ENCODE data around the gene CYP46A1. TPM values are rescaled to one million over a fixed set of nuclear protein-coding genes. Genes with fewer than 3 reads are reported as not detected.

Gene CYP46A1
- total RNA-seq, 1 experiment from 2014 or later = 0.36 TPM

DNA sequence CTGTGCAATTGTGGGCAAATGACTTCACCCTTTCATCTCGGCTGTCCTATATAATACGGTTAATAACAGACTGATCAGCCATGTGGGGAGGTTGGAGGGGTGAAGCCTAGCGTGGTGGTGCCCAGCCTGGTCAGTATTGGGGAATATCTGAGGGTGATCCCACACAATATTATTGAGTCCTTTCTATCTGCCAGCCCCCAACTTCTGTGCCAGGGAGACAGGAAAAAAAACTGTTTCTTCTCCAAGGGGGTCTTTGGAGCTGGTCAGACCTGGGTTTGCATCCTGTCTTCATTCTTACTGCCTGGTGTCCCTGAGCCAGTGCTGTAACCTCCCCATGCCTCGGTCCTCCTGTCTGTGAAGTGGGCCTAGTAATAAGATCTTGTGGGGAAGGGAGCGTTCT lies 6.5 kb downstream of the CYP46A1 start:
- intact Hi-C loops (cut with micrococcal nuclease; ENCODE audit: unreplicated experiment) (no loop called here), in situ Hi-C loops (cut with HindIII; ENCODE audit: low pct_unique_long_range_greater_than_20kb, low sequenced_read_pairs) (no loop called here)
- Histone ChIP-seq H3K27me3 (ENCODE audit: control insufficient read depth, insufficient read depth, low read length) (peaks cover 2% of the 10 kb centered on the region), H3K4me1 (ENCODE audit: control insufficient read depth, insufficient read depth, low read length) (no peaks in the 10 kb centered on the region), H3K4me3 (ENCODE audit: low read depth in 2 of 2, low read length in 2 of 2) (no peak overlapping the region), H3K36me3 (ENCODE audit: control insufficient read depth, insufficient read depth, low read length) (no peaks in the 10 kb centered on the region), H3K27ac (ENCODE audit: low read length) (no peak overlapping the region), H3K9me3 (ENCODE audit: control insufficient read depth, insufficient read depth, low read depth, low read length) (no peaks in the 10 kb centered on the region)
- DNase-seq (ENCODE audit: low read depth, low spot score) (no peak), ATAC-seq (no peak)
- ChIA-PET POLR2A (no interaction called here), CTCF (no interaction called here)
- TF ChIP-seq, protein P1, sequence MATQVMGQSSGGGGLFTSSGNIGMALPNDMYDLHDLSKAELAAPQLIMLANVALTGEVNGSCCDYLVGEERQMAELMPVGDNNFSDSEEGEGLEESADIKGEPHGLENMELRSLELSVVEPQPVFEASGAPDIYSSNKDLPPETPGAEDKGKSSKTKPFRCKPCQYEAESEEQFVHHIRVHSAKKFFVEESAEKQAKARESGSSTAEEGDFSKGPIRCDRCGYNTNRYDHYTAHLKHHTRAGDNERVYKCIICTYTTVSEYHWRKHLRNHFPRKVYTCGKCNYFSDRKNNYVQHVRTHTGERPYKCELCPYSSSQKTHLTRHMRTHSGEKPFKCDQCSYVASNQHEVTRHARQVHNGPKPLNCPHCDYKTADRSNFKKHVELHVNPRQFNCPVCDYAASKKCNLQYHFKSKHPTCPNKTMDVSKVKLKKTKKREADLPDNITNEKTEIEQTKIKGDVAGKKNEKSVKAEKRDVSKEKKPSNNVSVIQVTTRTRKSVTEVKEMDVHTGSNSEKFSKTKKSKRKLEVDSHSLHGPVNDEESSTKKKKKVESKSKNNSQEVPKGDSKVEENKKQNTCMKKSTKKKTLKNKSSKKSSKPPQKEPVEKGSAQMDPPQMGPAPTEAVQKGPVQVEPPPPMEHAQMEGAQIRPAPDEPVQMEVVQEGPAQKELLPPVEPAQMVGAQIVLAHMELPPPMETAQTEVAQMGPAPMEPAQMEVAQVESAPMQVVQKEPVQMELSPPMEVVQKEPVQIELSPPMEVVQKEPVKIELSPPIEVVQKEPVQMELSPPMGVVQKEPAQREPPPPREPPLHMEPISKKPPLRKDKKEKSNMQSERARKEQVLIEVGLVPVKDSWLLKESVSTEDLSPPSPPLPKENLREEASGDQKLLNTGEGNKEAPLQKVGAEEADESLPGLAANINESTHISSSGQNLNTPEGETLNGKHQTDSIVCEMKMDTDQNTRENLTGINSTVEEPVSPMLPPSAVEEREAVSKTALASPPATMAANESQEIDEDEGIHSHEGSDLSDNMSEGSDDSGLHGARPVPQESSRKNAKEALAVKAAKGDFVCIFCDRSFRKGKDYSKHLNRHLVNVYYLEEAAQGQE (IDR thresholded peaks at IDR 0.05; ENCODE audit: insufficient read depth in 1 of 2, low read depth in 2 of 2, low read length in 1 of 2) = no peak
- TF ChIP-seq POLR2AphosphoS5 (IDR thresholded peaks at IDR 0.05; ENCODE audit: low read depth, low read length) = no peak
- no peak for TF ChIP-seq TCF7L2 (IDR thresholded peaks at IDR 0.05; ENCODE audit: low read depth, low read length)
- TF ChIP-seq SIN3A (IDR thresholded peaks at IDR 0.05; ENCODE audit: borderline replicate concordance, insufficient read depth, low read depth, low read length) = no peak
- TF ChIP-seq, protein P2, sequence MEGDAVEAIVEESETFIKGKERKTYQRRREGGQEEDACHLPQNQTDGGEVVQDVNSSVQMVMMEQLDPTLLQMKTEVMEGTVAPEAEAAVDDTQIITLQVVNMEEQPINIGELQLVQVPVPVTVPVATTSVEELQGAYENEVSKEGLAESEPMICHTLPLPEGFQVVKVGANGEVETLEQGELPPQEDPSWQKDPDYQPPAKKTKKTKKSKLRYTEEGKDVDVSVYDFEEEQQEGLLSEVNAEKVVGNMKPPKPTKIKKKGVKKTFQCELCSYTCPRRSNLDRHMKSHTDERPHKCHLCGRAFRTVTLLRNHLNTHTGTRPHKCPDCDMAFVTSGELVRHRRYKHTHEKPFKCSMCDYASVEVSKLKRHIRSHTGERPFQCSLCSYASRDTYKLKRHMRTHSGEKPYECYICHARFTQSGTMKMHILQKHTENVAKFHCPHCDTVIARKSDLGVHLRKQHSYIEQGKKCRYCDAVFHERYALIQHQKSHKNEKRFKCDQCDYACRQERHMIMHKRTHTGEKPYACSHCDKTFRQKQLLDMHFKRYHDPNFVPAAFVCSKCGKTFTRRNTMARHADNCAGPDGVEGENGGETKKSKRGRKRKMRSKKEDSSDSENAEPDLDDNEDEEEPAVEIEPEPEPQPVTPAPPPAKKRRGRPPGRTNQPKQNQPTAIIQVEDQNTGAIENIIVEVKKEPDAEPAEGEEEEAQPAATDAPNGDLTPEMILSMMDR (IDR thresholded peaks at IDR 0.05) = no peak
- no TSS peak for BruUV-seq (replicated peaks)

DNA sequence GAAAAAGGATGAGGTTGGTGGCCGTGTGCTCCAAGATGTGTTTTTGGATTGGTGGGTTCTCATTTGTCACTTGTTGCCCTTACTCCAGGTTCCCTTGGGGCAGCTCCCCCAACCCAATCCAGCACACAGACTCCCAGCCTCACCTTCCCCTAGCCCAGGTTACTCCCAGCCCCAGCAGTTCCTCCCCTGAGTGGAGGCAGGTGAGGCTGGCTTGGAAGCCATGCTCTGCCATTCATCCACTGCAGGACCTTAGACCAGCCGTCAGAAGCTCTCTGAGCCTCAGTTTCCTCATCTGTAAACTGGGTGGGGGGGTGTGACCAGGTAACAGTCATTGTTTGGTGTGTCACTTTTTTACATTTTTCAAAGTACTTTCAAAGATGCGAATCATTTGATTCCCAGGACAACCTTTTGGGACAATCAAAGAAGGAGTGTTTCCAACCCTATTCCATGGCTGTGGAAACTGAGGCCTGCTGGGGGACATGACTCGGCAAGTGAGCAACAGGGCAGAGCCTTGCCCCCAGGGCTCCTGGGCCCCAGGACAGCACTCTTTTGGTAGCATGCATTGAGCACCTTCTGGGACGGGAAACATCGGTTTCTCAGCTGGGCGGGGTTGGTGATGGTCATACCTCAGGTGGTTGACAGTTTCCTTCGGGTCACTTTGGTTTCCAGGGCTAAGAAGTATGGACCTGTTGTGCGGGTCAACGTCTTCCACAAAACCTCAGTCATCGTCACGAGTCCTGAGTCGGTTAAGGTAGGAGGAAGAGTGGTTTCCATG lies 7.2 kb downstream of the CYP46A1 start:
- ATAC-seq = no peak
- ChIA-PET POLR2A (no interaction called here), CTCF (no interaction called here)
- Histone ChIP-seq H3K4me3 (ENCODE audit: low read depth in 2 of 2, low read length in 2 of 2) (no peak overlapping the region), H3K9me3 (ENCODE audit: control insufficient read depth, insufficient read depth, low read depth, low read length) (no peaks in the 10 kb centered on the region), H3K36me3 (ENCODE audit: control insufficient read depth, insufficient read depth, low read length) (no peaks in the 10 kb centered on the region), H3K27ac (ENCODE audit: low read length) (no peak overlapping the region), H3K4me1 (ENCODE audit: control insufficient read depth, insufficient read depth, low read length) (no peaks in the 10 kb centered on the region), H3K27me3 (ENCODE audit: control insufficient read depth, insufficient read depth, low read length) (peaks cover 2% of the 10 kb centered on the region; the same call in 1 of the 2 replicates)
- no peak for DNase-seq (ENCODE audit: low read depth, low spot score)
- no TSS peak for BruUV-seq (replicated peaks)
- TF ChIP-seq SIN3A (IDR thresholded peaks at IDR 0.05; ENCODE audit: borderline replicate concordance, insufficient read depth, low read depth, low read length) = no peak
- TF ChIP-seq, protein P1 (IDR thresholded peaks at IDR 0.05; ENCODE audit: insufficient read depth in 1 of 2, low read depth in 2 of 2, low read length in 1 of 2) = no peak
- no peak for TF ChIP-seq POLR2AphosphoS5 (IDR thresholded peaks at IDR 0.05; ENCODE audit: low read depth, low read length)
- no peak for TF ChIP-seq TCF7L2 (IDR thresholded peaks at IDR 0.05; ENCODE audit: low read depth, low read length)
- TF ChIP-seq, protein P2 (IDR thresholded peaks at IDR 0.05) = no peak
- in situ Hi-C loops (cut with HindIII; ENCODE audit: low pct_unique_long_range_greater_than_20kb, low sequenced_read_pairs) (no loop called here), intact Hi-C loops (cut with micrococcal nuclease; ENCODE audit: unreplicated experiment) (no loop called here)

Measured in Panc1 (cell line).